ENCODE data around the gene GALNT14.

Gene GALNT14

GRCh38 chr2:30968660-30969397 lies 169.4 kb downstream of the GALNT14 start:
- DNase-seq = no peak

DNA sequence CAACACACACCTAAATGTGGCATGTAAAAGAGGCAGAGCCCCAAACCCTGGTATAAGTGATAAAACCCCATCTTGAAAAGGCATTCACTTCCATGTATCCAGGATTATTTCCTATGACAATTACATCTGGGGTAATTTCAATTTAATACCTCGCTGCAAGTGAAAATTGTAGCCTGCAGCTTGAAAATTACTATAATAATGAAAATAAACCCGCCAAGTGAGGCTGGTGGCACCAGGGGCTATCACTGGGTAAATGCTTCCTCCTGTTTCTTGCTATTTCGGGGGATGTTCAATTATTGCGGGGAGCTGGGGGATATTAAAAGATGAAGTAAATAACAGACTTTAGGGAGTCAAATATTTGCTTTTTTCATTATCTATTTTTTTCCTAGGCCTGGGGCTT lies 171.5 kb downstream of the GALNT14 start:
- no peak for DNase-seq

DNA sequence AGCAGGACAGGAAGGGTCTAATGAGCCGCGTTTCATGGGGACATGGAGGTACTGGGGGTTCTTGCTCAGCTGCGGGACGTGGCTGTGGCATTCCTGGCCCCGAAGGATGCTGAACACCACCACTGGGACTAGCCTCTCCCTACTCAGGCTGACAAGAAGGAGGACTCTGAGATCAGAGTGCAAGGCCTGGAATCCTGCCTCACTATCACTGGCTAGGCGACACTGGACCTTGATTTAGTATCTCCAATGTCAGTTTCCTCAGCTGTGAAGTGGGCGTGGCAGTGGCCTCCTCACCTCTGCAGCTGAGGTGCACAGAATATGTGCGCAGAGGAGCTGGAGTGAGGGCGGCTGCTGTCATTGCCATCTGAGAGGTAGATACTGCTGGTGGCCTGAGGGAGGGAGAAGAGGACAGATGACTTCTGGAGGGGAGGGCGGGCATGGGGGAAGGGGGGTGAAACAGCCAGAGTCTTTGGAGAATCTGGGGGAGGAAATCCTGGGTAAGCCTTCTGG lies 173.2 kb downstream of the GALNT14 start:
- no peak for DNase-seq

DNA sequence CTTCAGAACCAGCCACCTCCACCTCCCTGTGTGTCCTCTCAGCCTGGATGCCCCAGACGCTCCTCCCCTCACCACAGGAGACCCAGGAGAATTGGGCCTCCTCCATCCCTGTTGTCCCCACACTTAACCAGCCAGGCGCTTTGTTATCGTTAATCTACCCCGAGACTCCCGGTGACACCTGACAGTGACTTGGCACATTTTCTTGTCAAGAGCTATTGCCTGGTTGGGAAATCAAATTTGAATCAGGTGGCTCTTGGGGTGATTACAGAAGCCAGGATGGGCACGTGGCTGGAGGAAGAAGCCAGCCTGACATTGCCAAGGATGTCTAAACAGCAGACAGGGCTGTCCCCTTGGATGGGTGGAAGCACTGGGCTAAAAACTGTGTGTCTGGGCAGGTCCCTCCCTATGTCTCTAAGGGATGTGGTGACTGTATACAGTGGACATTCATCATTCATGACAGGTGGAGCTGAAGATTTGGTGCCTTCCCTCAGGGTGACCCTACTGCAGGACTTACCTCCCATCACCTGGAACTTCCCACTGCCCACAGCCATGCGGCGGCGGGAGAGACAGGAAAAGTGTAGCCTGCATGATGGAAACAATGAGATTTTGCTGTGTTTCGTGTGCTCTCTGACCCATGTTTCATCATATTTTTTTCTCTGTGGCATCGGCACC lies 173.8 kb downstream of the GALNT14 start:
- no peak for DNase-seq

DNA sequence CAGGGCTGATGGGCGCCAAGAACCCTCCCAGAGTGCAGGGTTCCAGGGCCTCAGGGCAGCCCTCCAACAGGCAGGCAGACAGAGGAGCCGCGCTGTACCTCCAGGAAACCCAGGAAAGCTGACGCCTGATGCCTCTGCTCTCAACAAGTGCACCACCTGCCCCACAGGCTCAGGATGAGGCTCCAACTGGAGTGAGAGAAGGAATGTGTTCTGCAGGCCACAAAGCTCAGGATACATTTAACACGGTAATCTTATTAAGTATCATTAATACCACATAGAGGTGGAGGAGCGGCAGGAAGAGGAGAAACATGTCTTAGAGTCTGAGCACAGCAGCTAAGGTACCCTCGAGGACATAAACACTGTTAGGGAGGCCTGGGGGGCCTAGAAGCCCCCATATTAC lies 175.1 kb downstream of the GALNT14 start:
- DNase-seq = no peak

DNA sequence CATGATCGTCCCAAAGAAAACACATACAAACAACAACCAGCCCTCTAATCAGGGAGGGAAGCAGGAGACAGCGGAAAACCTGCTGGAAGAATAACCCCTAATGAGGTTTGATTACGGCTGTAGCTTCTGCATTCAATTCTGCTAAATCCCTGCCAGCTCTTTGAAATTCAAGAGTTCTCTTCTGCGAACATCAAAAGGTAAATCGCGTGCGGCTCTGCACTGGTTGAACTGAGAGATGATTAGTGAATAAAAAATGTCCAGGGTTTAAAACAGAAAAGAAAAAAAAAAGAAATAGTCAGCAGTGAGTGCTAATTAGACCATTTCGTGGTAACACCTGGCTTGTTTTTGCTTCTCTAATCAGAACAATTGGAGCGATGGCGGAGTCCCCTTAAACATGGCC lies 178.0 kb downstream of the GALNT14 start:
- no peak for DNase-seq

DNA sequence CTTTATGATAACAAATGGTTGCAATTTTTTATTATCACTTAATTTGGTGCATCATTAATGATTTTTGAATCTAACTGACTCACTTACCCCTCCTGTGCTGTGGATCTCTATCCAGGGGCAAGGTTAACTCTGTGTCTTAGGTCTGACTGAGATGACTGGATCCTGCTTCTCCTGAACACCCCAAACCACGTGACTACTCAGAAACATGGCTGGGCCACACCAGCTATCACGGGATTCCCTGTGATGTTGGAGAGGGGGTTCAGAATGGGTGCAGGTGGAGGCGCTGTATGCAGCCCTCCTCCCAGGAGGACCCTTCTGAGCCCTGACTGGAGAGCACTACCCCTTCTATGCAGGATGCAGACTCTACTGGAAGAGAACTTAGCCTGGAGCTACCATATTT lies 178.6 kb downstream of the GALNT14 start:
- no peak for DNase-seq

DNA sequence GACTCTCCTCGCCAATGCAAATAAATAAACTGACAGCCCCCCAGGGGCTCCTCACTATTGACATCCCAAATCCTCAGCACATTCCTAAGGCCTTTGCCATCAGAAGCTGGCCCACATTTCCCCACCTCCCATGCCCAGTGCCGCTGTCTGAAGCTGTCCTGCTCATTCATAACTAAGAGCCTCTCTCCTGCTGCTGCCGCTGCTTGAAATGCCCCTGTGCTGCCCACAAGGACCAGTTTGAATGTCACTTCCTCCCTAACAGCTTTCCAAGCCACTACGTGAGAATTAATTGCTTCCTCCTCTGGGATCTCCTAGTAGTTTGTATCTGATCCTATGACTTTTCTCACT lies 179.3 kb downstream of the GALNT14 start:
- no peak for DNase-seq

- DNase-seq = no peak
These were observed 179.9 kb downstream of the GALNT14 start for GRCh38 chr2:30958193-30958917.

DNA sequence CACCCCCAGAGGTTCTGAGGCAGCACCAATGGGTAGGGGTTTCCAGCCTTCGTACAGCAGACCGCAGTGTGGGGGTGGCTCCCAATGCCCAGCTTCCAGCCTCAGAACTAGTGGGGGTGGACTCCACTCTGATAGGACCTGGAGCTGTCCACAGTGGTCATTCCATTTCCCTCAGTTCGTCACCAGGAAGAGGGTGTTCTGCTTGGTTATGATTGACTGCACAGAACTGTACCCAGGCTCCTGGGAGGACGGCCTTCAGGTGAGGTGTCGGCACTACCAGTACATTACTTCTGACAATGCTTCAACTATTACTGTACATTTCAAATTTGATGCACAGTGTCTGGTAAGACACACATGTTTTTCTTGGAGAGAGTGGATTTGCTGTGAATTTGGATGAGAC lies 180.6 kb downstream of the GALNT14 start:
- DNase-seq = no peak

DNA sequence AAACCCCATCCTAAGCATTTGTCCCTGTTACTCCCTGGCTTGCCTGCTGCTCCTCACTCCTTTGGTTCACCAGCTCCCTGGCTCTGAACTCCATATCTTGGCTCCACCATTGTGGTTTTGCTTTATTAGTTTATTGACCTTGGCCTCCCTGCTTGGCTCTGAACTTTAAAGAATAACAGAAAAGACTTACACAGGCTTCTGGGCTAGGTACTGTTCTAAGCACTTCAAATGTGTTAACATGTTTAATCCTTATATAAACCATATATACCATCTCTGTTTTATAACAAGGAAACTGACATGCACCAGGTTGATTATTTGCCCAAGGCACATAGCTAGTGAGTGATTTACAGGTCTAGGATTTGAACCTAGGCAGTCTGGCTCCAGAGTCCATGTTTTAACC lies 181.2 kb downstream of the GALNT14 start:
- DNase-seq = no peak

GRCh38 chr2:30955516-30956132 lies 182.6 kb downstream of the GALNT14 start:
- DNase-seq = no peak

DNA sequence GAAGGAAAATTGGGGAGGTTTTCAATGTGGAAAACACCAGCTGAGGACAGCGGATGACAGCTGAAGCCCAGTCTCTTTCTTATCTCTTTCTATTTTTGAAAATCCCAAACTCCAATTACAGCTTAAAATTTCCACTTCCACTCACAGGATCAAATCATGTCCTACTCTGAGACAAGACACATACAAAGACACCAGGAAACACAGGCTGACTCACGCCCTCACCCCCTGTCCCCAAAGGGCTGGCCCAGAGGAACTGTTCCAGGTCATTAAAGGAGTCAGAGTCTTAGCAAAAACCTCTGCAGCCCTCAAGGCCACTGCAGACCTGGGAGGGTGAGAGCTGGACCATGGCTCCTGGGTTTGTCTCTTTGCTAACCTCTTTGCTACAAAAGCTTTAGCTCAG lies 187.9 kb downstream of the GALNT14 start:
- no peak for DNase-seq

GRCh38 chr2:30949435-30949834 lies 188.8 kb downstream of the GALNT14 start:
- no peak for DNase-seq

GRCh38 chr2:30948857-30949256 lies 189.4 kb downstream of the GALNT14 start:
- no peak for DNase-seq

GRCh38 chr2:30948130-30948529 lies 190.1 kb downstream of the GALNT14 start:
- DNase-seq = no peak

DNA sequence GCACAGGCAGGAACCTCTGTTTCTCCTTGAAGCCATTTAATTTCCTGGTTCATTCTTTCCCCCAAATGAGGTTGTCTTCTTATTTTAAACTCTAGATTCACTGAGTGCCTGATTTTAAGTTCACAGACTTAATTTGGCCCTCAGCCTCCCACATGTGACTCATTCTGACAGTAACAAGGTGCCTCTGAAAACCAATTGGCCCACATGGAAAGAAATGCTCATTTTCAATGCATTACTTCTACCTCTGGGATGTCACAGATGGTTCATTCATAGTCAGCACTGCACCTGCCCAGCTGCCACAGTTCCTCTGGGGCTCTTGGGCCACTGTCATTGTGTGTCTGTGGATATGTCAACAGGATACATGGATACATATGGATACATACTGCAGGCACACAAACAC lies 190.6 kb downstream of the GALNT14 start:
- no peak for DNase-seq

DNA sequence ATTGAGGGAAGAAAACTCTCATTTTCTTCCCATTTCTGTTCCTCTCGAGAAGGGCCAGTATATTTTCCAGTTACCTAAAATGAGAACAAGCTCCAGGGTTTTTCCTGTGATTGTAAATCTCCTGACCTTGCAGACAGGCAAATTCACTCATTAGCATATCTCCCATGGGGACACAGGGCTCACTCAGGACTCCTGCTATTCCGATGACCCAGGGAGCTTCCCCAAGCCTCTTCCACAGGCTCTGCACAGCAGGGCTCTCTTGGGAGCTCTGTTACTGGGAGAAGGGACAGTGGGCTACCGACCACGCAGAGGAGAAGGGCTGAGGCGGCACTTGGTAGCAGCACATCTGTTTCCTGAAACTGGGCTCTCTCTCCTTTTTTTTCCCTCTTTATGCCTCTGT lies 195.8 kb downstream of the GALNT14 start:
- no peak for DNase-seq

DNA sequence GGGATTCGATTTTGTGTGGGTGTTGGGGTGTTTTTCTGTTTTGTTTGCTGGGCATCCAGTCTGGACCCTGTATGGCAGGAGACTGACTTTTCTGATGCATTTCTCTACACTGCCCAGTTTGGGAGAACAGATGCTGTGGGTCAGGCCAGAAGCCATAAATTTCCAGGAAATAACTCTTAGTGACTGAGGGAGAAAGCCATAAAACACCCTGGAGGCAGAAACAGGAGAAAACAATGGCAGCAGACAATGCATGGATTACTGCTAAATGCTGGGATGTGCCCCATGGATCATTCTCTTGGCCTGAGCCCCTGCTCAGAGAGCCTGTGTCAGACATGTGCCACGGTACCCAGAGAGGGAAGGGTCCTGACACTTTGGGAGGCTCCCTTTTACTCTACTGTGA lies 197.4 kb downstream of the GALNT14 start:
- DNase-seq = no peak

DNA sequence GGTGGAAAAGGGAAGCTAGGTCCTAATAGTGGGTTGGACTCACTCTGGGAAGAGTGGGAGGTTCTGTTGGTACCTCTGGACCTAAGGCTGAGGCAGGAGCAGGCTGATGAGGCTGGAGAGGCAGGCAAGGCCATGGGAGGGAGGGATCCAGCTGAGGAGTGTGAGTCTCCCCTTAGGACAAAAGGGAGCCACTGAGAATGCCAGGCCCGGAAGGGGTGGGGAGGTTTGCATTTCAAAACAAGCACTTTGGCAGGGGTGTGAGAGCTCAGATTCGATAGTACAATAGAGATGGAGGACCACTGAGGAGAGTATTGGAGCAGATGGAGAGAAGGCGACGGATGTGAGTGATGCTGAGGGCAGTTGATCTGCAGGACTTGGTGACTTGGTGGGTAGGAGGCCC lies 198.9 kb downstream of the GALNT14 start:
- no peak for DNase-seq

DNA sequence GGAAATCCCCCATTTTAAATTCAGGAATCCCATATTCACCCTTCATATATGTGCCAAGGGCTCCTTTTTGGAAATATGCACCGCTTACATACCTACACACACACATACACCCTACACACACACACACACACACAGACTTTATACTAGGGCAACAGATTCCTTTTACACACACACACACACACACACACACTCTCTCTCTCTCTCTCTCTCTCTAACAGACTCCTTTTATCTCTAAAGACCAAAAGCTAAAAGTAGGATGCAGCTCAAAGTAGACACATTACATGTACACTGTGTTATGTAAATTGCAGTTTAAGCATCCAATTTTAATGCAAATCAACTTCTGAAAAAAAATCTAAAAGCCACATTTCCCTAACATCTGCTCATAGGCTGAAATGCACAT lies 200.0 kb downstream of the GALNT14 start:
- no peak for DNase-seq

GRCh38 chr2:30936977-30937376 lies 201.3 kb downstream of the GALNT14 start:
- no peak for DNase-seq

DNA sequence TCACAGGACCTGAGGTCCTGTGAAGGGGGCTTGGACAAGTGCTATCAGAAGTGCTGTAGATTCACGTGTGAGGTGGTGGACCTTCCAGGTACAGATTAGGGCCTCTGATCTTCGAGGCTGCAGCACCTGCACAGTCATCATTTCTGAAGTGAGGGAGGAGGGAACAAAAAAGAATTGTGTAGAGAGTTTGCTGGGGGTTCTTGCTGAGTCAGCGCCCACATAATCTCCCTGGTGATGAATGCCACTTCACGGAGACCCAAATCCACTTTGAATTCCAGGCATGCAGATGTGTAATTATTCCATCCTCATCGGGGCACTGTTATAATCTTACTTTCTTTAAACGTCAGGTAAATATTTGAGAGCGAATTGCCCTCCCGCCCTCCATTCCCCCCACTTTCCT lies 202.4 kb downstream of the GALNT14 start:
- no peak for DNase-seq

DNA sequence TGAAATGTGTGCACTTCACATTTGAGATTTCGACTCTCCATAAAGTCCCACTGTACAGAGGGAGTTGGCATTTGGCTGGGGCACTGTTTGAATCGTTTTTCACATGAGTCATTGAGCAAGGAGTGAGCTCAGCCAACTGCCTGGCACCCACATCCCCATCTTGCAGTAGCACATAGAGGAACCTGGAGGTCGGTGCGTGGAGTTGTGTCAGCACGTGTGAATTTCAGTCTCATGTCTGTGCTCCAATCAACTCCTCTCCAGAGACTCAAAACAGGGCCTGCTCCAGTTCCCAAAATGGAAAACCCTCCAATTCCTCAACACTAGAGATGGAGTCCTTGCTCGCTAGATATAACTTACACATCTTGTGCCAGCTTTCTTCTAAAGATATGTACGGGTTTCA lies 204.2 kb downstream of the GALNT14 start:
- no peak for DNase-seq
